ENCODE results near the gene AGAP3. TPM values are rescaled to one million over a fixed set of nuclear protein-coding genes. Genes with fewer than 3 reads are reported as not detected.
A peak's percentile ranks its signal among the peaks of the same experiment; 100 is the strongest.
"Not testable (repeated sequence)": the region's sequence is repeated elsewhere in the genome, so short reads cannot be mapped to it uniquely, and the experiment has no call there.

Gene AGAP3
- 10 to 100 TPM; 50.8 to 79.2 TPM for total RNA-seq

GRCh38 chr7:151085691-151086620, at the start of gene AGAP3:
TSS of gene AGAP3 (plus strand) at chr7:151086475. CDS start at chr7:151086742, 267 bp downstream.
- TF ChIP-seq CTCF (IDR thresholded peaks at IDR 0.05), result no peak
- Histone ChIP-seq H3K9me3 (no peaks in the 10 kb centered on the region), H3K27ac (peak within 1 kb of the TSS; percentile 77), H3K4me1 (peaks cover 20% of the 10 kb centered on the region), H3K36me3 (no peaks in the 10 kb centered on the region), H3K27me3 (no peaks in the 10 kb centered on the region), H3K9ac (ENCODE audit: low read depth in 2 of 2, low read length in 2 of 2) (peak within 1 kb of the TSS; percentile 89 to 92), H3K4me3 (peak within 1 kb of the TSS; percentile 77)
- intact Hi-C loops (cut with DNase I), result no loop called here
- peak; percentile 91 for DNase-seq

GRCh38 chr7:151038951-151039849, 47.1 kb upstream of the AGAP3 start:
- Histone ChIP-seq H3K36me3 (no peaks in the 10 kb centered on the region), H3K4me1 (no peaks in the 10 kb centered on the region), H3K9ac (ENCODE audit: low read depth in 2 of 2, low read length in 2 of 2) (no peak overlapping the region), H3K9me3 (no peaks in the 10 kb centered on the region), H3K27me3 (no peaks in the 10 kb centered on the region), H3K4me3 (no peak overlapping the region), H3K27ac (no peak overlapping the region)
- intact Hi-C loops (cut with DNase I), result no loop called here
- peak; percentile 65 for DNase-seq
- TF ChIP-seq CTCF (IDR thresholded peaks at IDR 0.05), result no peak

- H3K9me3 ChIP-seq, result no peaks in the 10 kb centered on the region
- H3K27me3 ChIP-seq, result no peaks in the 10 kb centered on the region
- DNase-seq, result no peak
- TF ChIP-seq CTCF (IDR thresholded peaks at IDR 0.05), result no peak
- intact Hi-C loops (cut with DNase I), result no loop called here
- H3K4me1 ChIP-seq, result no peaks in the 10 kb centered on the region
- H3K27ac ChIP-seq, result no peak overlapping the region
- H3K36me3 ChIP-seq, result no peaks in the 10 kb centered on the region
- H3K4me3 ChIP-seq, result no peak overlapping the region
- no peak overlapping the region for H3K9ac ChIP-seq (ENCODE audit: low read depth in 2 of 2, low read length in 2 of 2)
Measured at GRCh38 chr7:151039850-151040548, 46.3 kb upstream of the AGAP3 start.

GRCh38 chr7:151040616-151041375, 45.5 kb upstream of the AGAP3 start:
- intact Hi-C loops (cut with DNase I), result no loop called here
- Histone ChIP-seq H3K36me3 (no peaks in the 10 kb centered on the region), H3K9ac (ENCODE audit: low read depth in 2 of 2, low read length in 2 of 2) (no peak overlapping the region), H3K4me1 (no peaks in the 10 kb centered on the region), H3K9me3 (no peaks in the 10 kb centered on the region), H3K27me3 (no peaks in the 10 kb centered on the region), H3K4me3 (no peak overlapping the region), H3K27ac (no peak overlapping the region)
- TF ChIP-seq CTCF (IDR thresholded peaks at IDR 0.05), result no peak
- no peak for DNase-seq

GRCh38 chr7:151043449-151043848, 42.8 kb upstream of the AGAP3 start:
- H3K9ac ChIP-seq (ENCODE audit: low read depth in 2 of 2, low read length in 2 of 2); H3K36me3 ChIP-seq; H3K4me1 ChIP-seq; intact Hi-C loops (cut with DNase I); H3K9me3 ChIP-seq; H3K4me3 ChIP-seq; H3K27me3 ChIP-seq; H3K27ac ChIP-seq; DNase-seq: not testable (repeated sequence)

All from colonic mucosa (tissue), 4 donors.